HG03354 (cell line): ENCODE measurements around the gene RYR1.
"Not testable (repeated sequence)": the region's sequence is repeated elsewhere in the genome, so short reads cannot be mapped to it uniquely, and the experiment has no call there.

ENCODE experiments used
- ATAC-seq: cut with Tn5 transposase; IDR thresholded peaks from one replicate; pipeline ENCODE4 v1.9.1; 2021; ENCODE audit warnings: mild to moderate bottlenecking; ENCODE audit not compliant: unreplicated experiment, poor library complexity, severe bottlenecking

The RYR1 gene

GRCh38 chr19:38399081-38399480 is 34.4 kb upstream of the RYR1 start:
- ATAC-seq: no peak

GRCh38 chr19:38399537-38399936 is 34.0 kb upstream of the RYR1 start:
- no peak for ATAC-seq

GRCh38 chr19:38400361-38400760 is 33.1 kb upstream of the RYR1 start:
- ATAC-seq: no peak

- ATAC-seq: no peak
These were observed 32.3 kb upstream of the RYR1 start for GRCh38 chr19:38401148-38401547.

- ATAC-seq: peak; percentile 13
These were observed 30.9 kb upstream of the RYR1 start for GRCh38 chr19:38402623-38402966.

- peak; percentile 90 for ATAC-seq
These were observed 30.4 kb upstream of the RYR1 start, which contains the start of gene FAM98C for GRCh38 chr19:38402967-38403674. FAM98C (plus strand) TSS chr19:38403093; CDS start chr19:38403154, 61 bp downstream.

- no peak for ATAC-seq
These were observed 28.6 kb upstream of the RYR1 start for GRCh38 chr19:38404858-38405257.

- ATAC-seq: no peak
These were observed 28.2 kb upstream of the RYR1 start for GRCh38 chr19:38405276-38405675.

GRCh38 chr19:38409631-38410133 is 23.8 kb upstream of the RYR1 start:
- no peak for ATAC-seq

- not testable (repeated sequence) for ATAC-seq
These were observed 23.1 kb upstream of the RYR1 start for GRCh38 chr19:38410407-38410806.

GRCh38 chr19:38411041-38411712 is 22.3 kb upstream of the RYR1 start:
- no peak for ATAC-seq

- ATAC-seq: not testable (repeated sequence)
These were observed 21.6 kb upstream of the RYR1 start for GRCh38 chr19:38411898-38412297.

GRCh38 chr19:38412491-38412890 is 21.0 kb upstream of the RYR1 start:
- no peak for ATAC-seq

- no peak for ATAC-seq
These were observed 20.5 kb upstream of the RYR1 start for GRCh38 chr19:38412961-38413360.

- no peak for ATAC-seq
These were observed 20.1 kb upstream of the RYR1 start for GRCh38 chr19:38413416-38413815.

- no peak for ATAC-seq
These were observed 16.3 kb upstream of the RYR1 start for GRCh38 chr19:38417146-38417543.

- no peak for ATAC-seq
These were observed 15.7 kb upstream of the RYR1 start for GRCh38 chr19:38417544-38418506.

GRCh38 chr19:38420935-38421334 is 12.6 kb upstream of the RYR1 start:
- no peak for ATAC-seq

- no peak for ATAC-seq
These were observed 11.6 kb upstream of the RYR1 start for GRCh38 chr19:38421856-38422255.

GRCh38 chr19:38422438-38422837 is 11.1 kb upstream of the RYR1 start:
- ATAC-seq: no peak
